WERI-Rb-1 (cell line): ENCODE results near the gene RNF220.

Source experiments
- DNase-seq: peaks from one replicate; pipeline ENCODE4 v3.0.0-alpha.2; 2020
- H3K27ac ChIP-seq: fragments of 250-450 bp; sonication (Bioruptor Pico); 2 replicates; pipeline ENCODE4 v1.5.1; 2020; ENCODE audit warnings: mild to moderate bottlenecking, moderate library complexity
- H3K27me3 ChIP-seq: fragments of 250-450 bp; sonication (Bioruptor Pico); 2 replicates; pipeline ENCODE4 v1.5.1; 2021; ENCODE audit warnings: mild to moderate bottlenecking, low read depth, moderate library complexity; ENCODE audit not compliant: insufficient read depth, severe bottlenecking
- H3K36me3 ChIP-seq: fragments of 250-450 bp; sonication (Bioruptor Pico); 2 replicates; pipeline ENCODE4 v1.5.1; 2020; ENCODE audit warnings: mild to moderate bottlenecking, moderate library complexity
- H3K4me3 ChIP-seq: 2 replicates; pipeline ENCODE4 v1.5.1; 2011; ENCODE audit warnings: low read depth, mild to moderate bottlenecking, control low read depth, low read length
- H3K9me3 ChIP-seq: fragments of 250-450 bp; sonication (Bioruptor Pico); 2 replicates; pipeline ENCODE4 v1.5.1; 2021; ENCODE audit warnings: mild to moderate bottlenecking, moderate library complexity; ENCODE audit not compliant: severe bottlenecking
- CTCF ChIP-seq: IDR thresholded peaks from 2 replicates; pipeline ENCODE4 v1.5.1; 2011; ENCODE audit warnings: low read depth, mild to moderate bottlenecking, control low read depth, inconsistent platforms, low read length

The RNF220 gene

GRCh38 chr1:44425341-44426082, 20.5 kb downstream of the RNF220 start:
- peak; percentile 18; the same call in 1 of the 2 replicates for TF ChIP-seq CTCF
- H3K27me3 ChIP-seq: peaks cover 47% of the 10 kb centered on the region
- H3K27ac ChIP-seq: no peak overlapping the region
- no peaks in the 10 kb centered on the region for H3K36me3 ChIP-seq
- no peak for DNase-seq
- no peaks in the 10 kb centered on the region for H3K9me3 ChIP-seq
- no peak overlapping the region for H3K4me3 ChIP-seq

- DNase-seq: no peak
- no peak for TF ChIP-seq CTCF
- Histone ChIP-seq H3K27ac (no peak overlapping the region), H3K27me3 (peaks cover 50% of the 10 kb centered on the region), H3K36me3 (no peaks in the 10 kb centered on the region), H3K4me3 (no peak overlapping the region), H3K9me3 (no peaks in the 10 kb centered on the region)
Observed at GRCh38 chr1:44431861-44432260, 26.8 kb downstream of the RNF220 start.

GRCh38 chr1:44433209-44433608, 28.2 kb downstream of the RNF220 start:
- no peak for TF ChIP-seq CTCF
- DNase-seq: no peak
- H3K36me3 ChIP-seq: no peaks in the 10 kb centered on the region
- no peak overlapping the region for H3K27ac ChIP-seq
- H3K4me3 ChIP-seq: no peak overlapping the region
- no peaks in the 10 kb centered on the region for H3K9me3 ChIP-seq
- peaks cover 36% of the 10 kb centered on the region for H3K27me3 ChIP-seq

- Histone ChIP-seq H3K9me3 (no peaks in the 10 kb centered on the region), H3K4me3 (no peak overlapping the region), H3K27ac (no peak overlapping the region), H3K36me3 (no peaks in the 10 kb centered on the region), H3K27me3 (peaks cover 5% of the 10 kb centered on the region)
- TF ChIP-seq CTCF: no peak
- no peak for DNase-seq
Observed at GRCh38 chr1:44436401-44437106, 31.5 kb downstream of the RNF220 start.

GRCh38 chr1:44437107-44437716, 32.2 kb downstream of the RNF220 start:
- DNase-seq: no peak
- Histone ChIP-seq H3K9me3 (no peaks in the 10 kb centered on the region), H3K27ac (no peak overlapping the region), H3K27me3 (no peaks in the 10 kb centered on the region), H3K4me3 (no peak overlapping the region), H3K36me3 (no peaks in the 10 kb centered on the region)
- no peak for TF ChIP-seq CTCF
